NOMO-1 treated with dmso at 0.1 percent for 144 hours (cell line): ENCODE data around the gene UCP3.

ENCODE experiments used
- DNase-seq: peaks from one replicate; lab custom pipeline; 2025; ENCODE audit not compliant: unreplicated experiment; lab: John Stamatoyannopoulos, UW

Gene UCP3

GRCh38 chr11:74008373-74009229 lies at the start of gene UCP3:
UCP3 (minus strand) TSS chr11:74009085; CDS start chr11:74007042, 2,043 bp downstream.
- DNase-seq, result no peak

GRCh38 chr11:74057249-74058151 lies 48.6 kb upstream of the UCP3 start:
- no peak for DNase-seq

- no peak for DNase-seq
These were observed 47.1 kb upstream of the UCP3 start for GRCh38 chr11:74055938-74056337.

GRCh38 chr11:74050465-74050864 lies 41.6 kb upstream of the UCP3 start:
- DNase-seq, result no peak

GRCh38 chr11:74048993-74049392 lies 40.1 kb upstream of the UCP3 start:
- DNase-seq, result no peak

GRCh38 chr11:74044538-74044937 lies 35.7 kb upstream of the UCP3 start:
- no peak for DNase-seq

GRCh38 chr11:74043450-74043849 lies 34.6 kb upstream of the UCP3 start:
- DNase-seq, result no peak

GRCh38 chr11:74037309-74037708 lies 28.4 kb upstream of the UCP3 start:
- DNase-seq, result no peak

- no peak for DNase-seq
These were observed 26.4 kb upstream of the UCP3 start for GRCh38 chr11:74035264-74035663.

GRCh38 chr11:74033046-74033445 lies 24.2 kb upstream of the UCP3 start:
- DNase-seq, result no peak

- DNase-seq, result no peak
These were observed 22.1 kb upstream of the UCP3 start for GRCh38 chr11:74030723-74031676.

GRCh38 chr11:74025467-74026166 lies 16.7 kb upstream of the UCP3 start:
- DNase-seq, result no peak

- DNase-seq, result peak; percentile 7
These were observed 15.6 kb upstream of the UCP3 start for GRCh38 chr11:74024261-74025029.

GRCh38 chr11:74023276-74023675 lies 14.4 kb upstream of the UCP3 start:
- DNase-seq, result peak; percentile 33

GRCh38 chr11:74022546-74022945 lies 13.7 kb upstream of the UCP3 start:
- peak; percentile 75 for DNase-seq

- DNase-seq, result no peak
These were observed 13.1 kb upstream of the UCP3 start for GRCh38 chr11:74021998-74022397.

- DNase-seq, result peak; percentile 59
These were observed 11.7 kb upstream of the UCP3 start for GRCh38 chr11:74020539-74020938.

- no peak for DNase-seq
These were observed 11.0 kb upstream of the UCP3 start for GRCh38 chr11:74019860-74020259.

GRCh38 chr11:74019104-74019738 lies 10.3 kb upstream of the UCP3 start:
- no peak for DNase-seq
